GM12801 (cell line): ENCODE measurements around the gene MED23.

ENCODE experiments used
- TF ChIP-seq, protein P1 (sequence below): IDR thresholded peaks from one replicate; pipeline ENCODE4 v1.5.1; 2011; ENCODE audit warnings: control low read depth; ENCODE audit not compliant: insufficient read length; ENCODE audit errors: extremely low read depth

Gene MED23

DNA sequence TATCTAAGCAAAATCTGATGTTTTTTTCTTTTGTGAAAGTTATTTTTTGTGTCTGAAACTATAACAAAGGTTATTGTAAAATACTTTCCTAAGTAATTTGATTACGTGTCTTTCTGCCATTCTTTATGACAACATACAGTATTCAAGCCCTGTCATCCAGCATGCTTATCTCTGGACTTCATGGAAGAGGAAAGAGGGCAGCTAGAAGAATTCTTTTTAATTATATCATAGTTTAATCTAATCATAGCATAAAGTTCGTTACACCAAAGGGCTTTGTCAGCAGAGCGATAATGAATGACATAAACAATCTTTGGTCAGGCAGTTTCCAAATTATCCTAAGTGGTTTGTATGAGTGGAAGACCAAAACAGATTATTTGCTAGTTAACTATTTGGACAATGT, 12.5 kb upstream of the MED23 start:
- TF ChIP-seq, protein P1, sequence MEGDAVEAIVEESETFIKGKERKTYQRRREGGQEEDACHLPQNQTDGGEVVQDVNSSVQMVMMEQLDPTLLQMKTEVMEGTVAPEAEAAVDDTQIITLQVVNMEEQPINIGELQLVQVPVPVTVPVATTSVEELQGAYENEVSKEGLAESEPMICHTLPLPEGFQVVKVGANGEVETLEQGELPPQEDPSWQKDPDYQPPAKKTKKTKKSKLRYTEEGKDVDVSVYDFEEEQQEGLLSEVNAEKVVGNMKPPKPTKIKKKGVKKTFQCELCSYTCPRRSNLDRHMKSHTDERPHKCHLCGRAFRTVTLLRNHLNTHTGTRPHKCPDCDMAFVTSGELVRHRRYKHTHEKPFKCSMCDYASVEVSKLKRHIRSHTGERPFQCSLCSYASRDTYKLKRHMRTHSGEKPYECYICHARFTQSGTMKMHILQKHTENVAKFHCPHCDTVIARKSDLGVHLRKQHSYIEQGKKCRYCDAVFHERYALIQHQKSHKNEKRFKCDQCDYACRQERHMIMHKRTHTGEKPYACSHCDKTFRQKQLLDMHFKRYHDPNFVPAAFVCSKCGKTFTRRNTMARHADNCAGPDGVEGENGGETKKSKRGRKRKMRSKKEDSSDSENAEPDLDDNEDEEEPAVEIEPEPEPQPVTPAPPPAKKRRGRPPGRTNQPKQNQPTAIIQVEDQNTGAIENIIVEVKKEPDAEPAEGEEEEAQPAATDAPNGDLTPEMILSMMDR = no peak

DNA sequence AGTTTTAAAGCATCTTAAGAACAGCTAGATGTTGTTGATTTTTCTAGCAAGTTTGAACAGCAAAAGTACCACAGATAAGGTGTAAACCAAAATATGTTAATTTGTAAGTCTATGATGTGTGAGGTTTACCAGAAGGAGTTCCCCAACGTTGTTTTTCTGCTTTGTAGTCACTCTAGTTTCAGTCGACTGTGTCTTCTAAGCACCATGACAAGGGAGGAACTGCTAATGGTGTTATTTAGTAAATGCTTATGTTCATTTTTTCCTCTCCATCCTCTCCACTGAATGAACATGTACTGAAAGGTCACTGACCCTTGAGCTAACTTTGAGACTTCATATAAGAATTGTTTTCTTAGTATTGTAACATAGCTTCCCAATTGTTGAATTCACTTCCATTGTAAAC, 12.1 kb upstream of the MED23 start:
- TF ChIP-seq, protein P1 = no peak

DNA sequence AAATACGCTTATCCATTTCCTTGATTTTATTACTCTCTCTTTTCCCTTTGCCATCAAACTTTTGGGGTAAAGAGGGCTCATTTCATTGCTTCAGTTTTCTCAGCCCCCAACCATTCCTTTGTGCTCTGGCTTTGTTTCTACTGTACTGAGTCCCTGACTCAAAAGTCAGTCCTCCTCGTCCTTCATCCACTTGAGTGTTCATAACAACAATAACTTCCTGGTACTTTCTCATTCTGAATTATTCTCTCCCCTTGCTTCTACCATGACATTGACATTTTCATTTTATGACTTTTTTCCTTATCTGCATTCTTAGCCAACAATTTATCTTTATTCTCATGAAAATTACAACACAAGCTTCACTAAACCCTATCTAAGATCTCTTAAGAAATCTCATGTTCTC, 10.0 kb upstream of the MED23 start:
- TF ChIP-seq, protein P1 = no peak

DNA sequence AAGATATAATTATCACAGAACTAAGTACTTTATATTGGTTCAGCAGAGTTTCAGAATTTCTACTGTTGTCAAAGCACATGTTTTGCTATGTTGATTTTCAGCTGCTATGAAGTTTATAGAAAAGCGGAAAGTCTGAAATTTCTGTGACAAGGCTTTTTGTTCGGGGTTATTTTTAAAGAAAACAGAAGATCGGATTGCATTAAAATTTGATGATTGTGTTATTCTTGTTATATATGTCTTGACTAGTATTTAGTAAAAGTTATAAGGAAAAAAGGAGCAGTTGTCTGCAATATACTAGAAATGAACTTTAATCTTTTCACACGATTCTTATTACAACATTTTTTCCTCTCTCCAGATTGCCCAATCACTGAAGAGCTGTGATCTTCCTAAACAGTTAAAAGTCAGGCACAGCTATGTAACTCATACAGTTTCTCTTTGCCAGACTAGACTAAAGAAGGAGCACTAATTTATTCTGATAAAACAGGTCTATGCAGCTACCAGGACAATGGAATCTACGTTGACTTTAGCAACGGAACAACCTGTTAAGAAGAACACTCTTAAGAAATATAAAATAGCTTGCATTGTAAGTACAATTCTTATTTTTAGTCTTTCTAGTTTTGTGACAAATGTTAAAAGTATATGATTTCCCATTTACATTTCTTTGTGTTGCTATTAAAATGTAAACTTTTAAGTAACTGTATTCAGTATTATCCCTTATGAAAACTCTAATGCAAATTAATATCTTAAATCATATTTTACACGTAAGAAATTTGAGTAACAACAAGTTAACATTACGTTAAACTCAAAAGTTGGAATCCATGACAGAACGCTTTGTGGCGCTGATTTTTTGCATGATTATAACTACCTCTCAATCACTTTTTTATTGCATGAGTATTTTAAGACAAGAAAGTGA, 9.1 kb upstream of the MED23 start, which contains the start of gene ENPP3:
Gene ENPP3 (plus strand): TSS at position 423 of the 913 bp plus-strand sequence. CDS start 83 bp downstream, at position 506.
- TF ChIP-seq, protein P1 = no peak

- TF ChIP-seq, protein P1 = no peak
These were observed 7.6 kb upstream of the MED23 start for GRCh38 chr6:131635384-131636340.

DNA sequence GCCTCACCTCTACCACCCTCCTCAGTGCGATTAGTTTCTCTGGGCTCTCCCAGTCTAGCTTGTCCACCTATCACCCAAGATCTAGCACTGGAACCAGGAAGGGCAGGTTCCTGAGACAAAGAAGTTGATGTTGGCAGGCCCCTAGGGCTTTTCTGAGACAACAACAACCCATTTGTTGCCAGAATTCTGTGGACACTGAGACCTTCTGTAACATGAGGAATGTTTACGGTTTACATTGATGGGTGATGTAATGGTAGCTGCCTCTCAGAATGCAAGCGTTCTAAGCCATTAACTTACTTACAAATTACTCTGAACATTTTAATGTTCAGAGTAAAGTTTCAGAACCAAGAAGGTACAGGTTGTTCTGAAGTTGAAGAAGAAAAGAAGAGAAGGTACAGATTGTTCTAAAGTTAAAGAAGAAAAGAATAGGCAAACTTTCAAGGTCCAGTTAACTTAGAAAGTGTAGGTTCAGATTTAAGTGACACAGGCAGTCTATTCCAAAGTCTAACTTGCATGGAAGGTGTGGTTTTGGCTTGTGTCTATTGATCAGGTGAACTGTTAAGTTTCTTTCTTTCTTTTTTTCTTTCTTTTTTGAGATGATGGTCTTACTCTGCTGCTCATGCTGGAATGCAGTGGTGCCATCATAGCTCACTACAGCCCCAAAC, 3.7 kb upstream of the MED23 start:
- TF ChIP-seq, protein P1 = no peak

DNA sequence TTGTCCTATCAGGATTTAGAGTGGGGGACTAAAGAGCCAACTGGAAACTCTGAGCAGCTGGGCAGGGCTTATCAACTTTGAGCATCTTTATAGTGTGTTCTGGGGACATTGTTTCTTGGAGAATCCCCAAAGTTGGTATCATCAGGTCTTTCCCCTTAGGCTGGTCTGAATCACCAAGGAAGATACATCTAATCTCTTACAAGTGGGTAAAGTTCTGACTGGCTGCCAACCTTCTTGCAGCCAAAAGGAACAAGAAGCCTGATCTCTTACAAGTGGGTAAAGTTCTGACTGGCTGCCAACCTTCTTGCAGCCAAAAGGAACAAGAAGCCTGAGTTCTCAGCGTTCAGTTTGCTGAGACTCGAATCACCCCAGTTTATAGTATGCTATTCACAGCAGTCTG, 1.6 kb upstream of the MED23 start:
- TF ChIP-seq, protein P1 = no peak
